ENCODE data around the gene RNASEH2C. TPM values are rescaled to one million over a fixed set of nuclear protein-coding genes. Genes with fewer than 3 reads are reported as not detected.

Gene RNASEH2C
- total and polyA plus RNA-seq, 2 of the 13 experiments (the other 11 are each of a cell fraction or from before 2014, with no cell fraction given) = 27.4 to 50.9 TPM

GRCh38 chr11:65700399-65700798 is 20.2 kb downstream of the RNASEH2C start:
- DNase-seq (ENCODE audit: low spot score) (no peak), FAIRE-seq (no peak), ATAC-seq (no peak)
- Histone ChIP-seq H4K20me1 (ENCODE audit: insufficient read depth, low read length) (no peaks in the 10 kb centered on the region), H3K79me2 (ENCODE audit: insufficient read depth, low read length) (no peaks in the 10 kb centered on the region), H3K4me3 (replicated peaks in 1 of 3; ENCODE audit: insufficient read depth in 1 of 3, low read depth in 2 of 3, low read length in 3 of 3) (no peak overlapping the region), H3K4me2 (ENCODE audit: low read depth, low read length) (no peak overlapping the region), H3K4me1 (ENCODE audit: insufficient read depth, low read length) (peaks cover 10% of the 10 kb centered on the region), H2AFZ (ENCODE audit: low read length) (no peak overlapping the region), H3K27ac (ENCODE audit: extremely low read length, insufficient read depth, low read length) (no peak overlapping the region), H3K36me3 (replicated peaks in 1 of 2; ENCODE audit: control insufficient read depth in 1 of 2, insufficient read depth in 2 of 2, low read length in 2 of 2) (no peaks in the 10 kb centered on the region), H3K9me3 (ENCODE audit: low read length) (no peaks in the 10 kb centered on the region), H3K27me3 (ENCODE audit: control insufficient read depth in 1 of 2, insufficient read depth in 2 of 2, low read length in 2 of 2) (peaks cover 2 to 38% of the 10 kb centered on the region in 2 experiments), H3K9ac (ENCODE audit: insufficient read depth, low read depth, low read length) (no peak overlapping the region)
- 0% methylated on average over 3 of the region's 3 CpGs for WGBS (ENCODE audit: low lambda C conversion rate)
- intact Hi-C loops (cut with micrococcal nuclease; ENCODE audit: unreplicated experiment) (no loop called here), in situ Hi-C loops (cut with HindIII; ENCODE audit: extremely low pct_ligation_motif_present, low pct_unique_long_range_greater_than_20kb) (no loop called here)
- BruUV-seq (replicated peaks) = no TSS peak
- ChIA-PET CTCF (ENCODE audit: low intra/inter-chr PET ratio, low total read pairs) (no interaction called here), POLR2A (no interaction called here)
- no peak for TF ChIP-seq ZNF446 (CRISPR knock-in tag; IDR thresholded peaks at IDR 0.05)
- no peak for TF ChIP-seq ZNF660 (CRISPR knock-in tag; IDR thresholded peaks at IDR 0.05; ENCODE audit: borderline replicate concordance, low read depth)
- TF ChIP-seq DMAP1 (CRISPR knock-in tag; IDR thresholded peaks at IDR 0.05) = no peak
- TF ChIP-seq, protein P1, sequence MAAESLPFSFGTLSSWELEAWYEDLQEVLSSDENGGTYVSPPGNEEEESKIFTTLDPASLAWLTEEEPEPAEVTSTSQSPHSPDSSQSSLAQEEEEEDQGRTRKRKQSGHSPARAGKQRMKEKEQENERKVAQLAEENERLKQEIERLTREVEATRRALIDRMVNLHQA (CRISPR knock-in tag; IDR thresholded peaks at IDR 0.05) = no peak
- TF ChIP-seq ZBTB49 (CRISPR knock-in tag; IDR thresholded peaks at IDR 0.05; ENCODE audit: borderline replicate concordance) = no peak
- TF ChIP-seq HMGXB3 (CRISPR knock-in tag; IDR thresholded peaks at IDR 0.05; ENCODE audit: borderline replicate concordance) = no peak
- TF ChIP-seq ZNF510 (CRISPR knock-in tag; IDR thresholded peaks at IDR 0.05; ENCODE audit: low read depth) = no peak
- TF ChIP-seq ZNF646 (CRISPR knock-in tag; IDR thresholded peaks at IDR 0.05) = no peak
- TF ChIP-seq, protein P2, sequence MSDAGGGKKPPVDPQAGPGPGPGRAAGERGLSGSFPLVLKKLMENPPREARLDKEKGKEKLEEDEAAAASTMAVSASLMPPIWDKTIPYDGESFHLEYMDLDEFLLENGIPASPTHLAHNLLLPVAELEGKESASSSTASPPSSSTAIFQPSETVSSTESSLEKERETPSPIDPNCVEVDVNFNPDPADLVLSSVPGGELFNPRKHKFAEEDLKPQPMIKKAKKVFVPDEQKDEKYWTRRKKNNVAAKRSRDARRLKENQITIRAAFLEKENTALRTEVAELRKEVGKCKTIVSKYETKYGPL (CRISPR knock-in tag; IDR thresholded peaks at IDR 0.05) = no peak
- no peak for TF ChIP-seq ZNF337 (CRISPR knock-in tag; IDR thresholded peaks at IDR 0.05; ENCODE audit: borderline replicate concordance, low read depth)
